Liver (tissue), 3 donors: ENCODE data around the gene DENND2D.

ENCODE experiments used
- CTCF ChIP-seq: fragments of 150-350 bp; IDR thresholded peaks from 2 replicates; pipeline ENCODE4 v1.5.1; 2017; ENCODE audit warnings: improper control_type of control experiment, low read depth, low read length; ENCODE audit not compliant: missing input control
- TAF1 ChIP-seq: conservative IDR thresholded peaks from 2 replicates; pipeline ENCODE4 v1.6.1; 2016; ENCODE audit warnings: antibody characterized with exemption, mild to moderate bottlenecking
- donor health status: healthy.
- donor health status: healthy.

GRCh38 chr1:111202366-111202706 is 1.9 kb upstream of the DENND2D start:
- no peak for TF ChIP-seq TAF1
- no peak for TF ChIP-seq CTCF
